ENCODE results near the gene RALGAPB. TPM values are rescaled to one million over a fixed set of nuclear protein-coding genes. Genes with fewer than 3 reads are reported as not detected.

Gene RALGAPB
- total RNA-seq, 4 donors from 2014 or later: 54.7 to 69.2 (median 61.1) TPM

DNA sequence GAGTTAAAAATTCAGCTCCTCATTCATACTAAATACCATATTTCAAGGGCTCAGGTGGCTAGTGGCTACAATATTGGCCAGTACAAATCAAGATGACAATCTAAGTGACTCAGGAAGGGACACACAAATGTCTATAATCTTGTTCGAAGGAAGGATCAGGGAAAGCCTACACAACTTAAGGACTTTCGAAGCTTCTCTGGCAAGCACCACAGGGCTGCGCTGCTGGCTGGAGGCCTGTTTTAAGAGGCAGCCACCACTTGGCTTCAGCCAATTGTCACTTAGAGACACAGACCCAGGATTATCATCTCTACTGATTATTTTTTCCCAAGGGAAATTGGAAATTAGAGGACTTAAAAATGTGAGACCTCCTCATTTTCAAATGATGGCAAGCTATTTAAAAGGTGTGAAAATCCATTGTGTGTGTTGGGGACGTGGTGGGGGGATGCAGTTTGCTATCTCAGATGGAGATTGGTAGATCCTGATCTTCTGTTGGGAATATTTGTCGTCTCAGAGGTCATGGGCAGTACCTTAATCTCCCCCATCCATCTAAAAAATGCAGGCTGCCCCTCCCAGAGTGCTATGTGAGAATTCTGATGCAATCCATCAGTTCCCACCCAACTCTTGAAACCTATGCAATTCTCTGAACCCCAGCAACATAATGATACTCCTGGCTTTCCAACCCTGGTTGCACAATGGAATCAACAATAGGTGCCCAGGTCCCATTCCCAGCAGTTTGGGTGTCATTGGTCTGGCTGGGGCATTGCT, 140.3 kb downstream of the RALGAPB start:
- TF ChIP-seq POLR2A (IDR thresholded peaks at IDR 0.05): no peak
- TF ChIP-seq, protein P1, sequence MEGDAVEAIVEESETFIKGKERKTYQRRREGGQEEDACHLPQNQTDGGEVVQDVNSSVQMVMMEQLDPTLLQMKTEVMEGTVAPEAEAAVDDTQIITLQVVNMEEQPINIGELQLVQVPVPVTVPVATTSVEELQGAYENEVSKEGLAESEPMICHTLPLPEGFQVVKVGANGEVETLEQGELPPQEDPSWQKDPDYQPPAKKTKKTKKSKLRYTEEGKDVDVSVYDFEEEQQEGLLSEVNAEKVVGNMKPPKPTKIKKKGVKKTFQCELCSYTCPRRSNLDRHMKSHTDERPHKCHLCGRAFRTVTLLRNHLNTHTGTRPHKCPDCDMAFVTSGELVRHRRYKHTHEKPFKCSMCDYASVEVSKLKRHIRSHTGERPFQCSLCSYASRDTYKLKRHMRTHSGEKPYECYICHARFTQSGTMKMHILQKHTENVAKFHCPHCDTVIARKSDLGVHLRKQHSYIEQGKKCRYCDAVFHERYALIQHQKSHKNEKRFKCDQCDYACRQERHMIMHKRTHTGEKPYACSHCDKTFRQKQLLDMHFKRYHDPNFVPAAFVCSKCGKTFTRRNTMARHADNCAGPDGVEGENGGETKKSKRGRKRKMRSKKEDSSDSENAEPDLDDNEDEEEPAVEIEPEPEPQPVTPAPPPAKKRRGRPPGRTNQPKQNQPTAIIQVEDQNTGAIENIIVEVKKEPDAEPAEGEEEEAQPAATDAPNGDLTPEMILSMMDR (IDR thresholded peaks at IDR 0.05): no peak
- H3K4me3 ChIP-seq: no peak overlapping the region
- no peaks in the 10 kb centered on the region for H3K27me3 ChIP-seq
- no peak overlapping the region for H3K27ac ChIP-seq
- no peaks in the 10 kb centered on the region for H3K4me1 ChIP-seq
- no peaks in the 10 kb centered on the region for H3K9me3 ChIP-seq
- DNase-seq: no peak
- no peaks in the 10 kb centered on the region for H3K36me3 ChIP-seq

DNA sequence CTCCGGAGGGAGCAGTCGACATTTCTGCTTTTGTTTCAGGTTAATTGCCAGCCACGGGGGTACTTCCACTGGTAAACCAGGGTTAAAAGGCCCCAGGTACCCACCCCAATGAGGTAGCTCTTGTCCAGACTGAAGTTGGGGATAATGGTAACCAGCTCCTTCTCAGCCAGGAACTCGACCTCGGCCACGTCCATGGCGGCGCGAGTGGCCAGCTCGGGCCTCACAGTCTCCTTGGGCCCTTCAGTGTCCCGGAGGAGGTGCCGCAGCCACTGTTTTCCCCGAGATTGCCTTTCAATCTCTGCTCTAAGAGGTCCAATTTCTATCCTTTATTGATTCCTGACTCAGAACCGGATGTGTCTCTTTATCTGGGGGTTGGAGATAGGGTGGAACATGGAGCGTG, 142.6 kb downstream of the RALGAPB start:
- H3K4me1 ChIP-seq: no peaks in the 10 kb centered on the region
- H3K9me3 ChIP-seq: no peaks in the 10 kb centered on the region
- no peaks in the 10 kb centered on the region for H3K36me3 ChIP-seq
- no peaks in the 10 kb centered on the region for H3K27me3 ChIP-seq
- no peak for TF ChIP-seq POLR2A (IDR thresholded peaks at IDR 0.05)
- TF ChIP-seq, protein P1 (IDR thresholded peaks at IDR 0.05): no peak
- H3K27ac ChIP-seq: no peak overlapping the region
- no peak for DNase-seq
- no peak overlapping the region for H3K4me3 ChIP-seq

DNA sequence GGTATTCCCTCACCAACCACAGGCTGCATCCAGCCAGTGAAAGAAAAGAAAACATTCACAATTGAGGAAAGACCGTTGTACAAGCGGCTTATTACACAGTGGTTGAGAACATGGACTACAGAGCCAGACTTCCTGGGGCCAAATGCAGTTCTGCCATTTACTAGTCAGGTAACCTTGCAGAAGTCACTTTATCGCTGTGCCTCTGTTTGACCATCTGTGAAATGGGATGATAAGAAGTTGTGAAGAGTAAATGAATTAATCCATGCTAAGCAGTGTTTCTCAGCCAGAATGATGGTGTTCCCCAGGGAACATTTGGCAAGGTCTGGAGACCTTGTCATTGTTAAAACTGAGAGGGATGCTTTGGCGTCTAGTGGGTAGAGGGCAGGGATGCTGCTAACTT, 143.8 kb downstream of the RALGAPB start:
- TF ChIP-seq POLR2A (IDR thresholded peaks at IDR 0.05): no peak
- TF ChIP-seq, protein P1 (IDR thresholded peaks at IDR 0.05): no peak
- Histone ChIP-seq H3K9me3 (no peaks in the 10 kb centered on the region), H3K27ac (no peak overlapping the region), H3K4me3 (no peak overlapping the region), H3K36me3 (no peaks in the 10 kb centered on the region), H3K27me3 (no peaks in the 10 kb centered on the region), H3K4me1 (no peaks in the 10 kb centered on the region)
- no peak for DNase-seq

DNA sequence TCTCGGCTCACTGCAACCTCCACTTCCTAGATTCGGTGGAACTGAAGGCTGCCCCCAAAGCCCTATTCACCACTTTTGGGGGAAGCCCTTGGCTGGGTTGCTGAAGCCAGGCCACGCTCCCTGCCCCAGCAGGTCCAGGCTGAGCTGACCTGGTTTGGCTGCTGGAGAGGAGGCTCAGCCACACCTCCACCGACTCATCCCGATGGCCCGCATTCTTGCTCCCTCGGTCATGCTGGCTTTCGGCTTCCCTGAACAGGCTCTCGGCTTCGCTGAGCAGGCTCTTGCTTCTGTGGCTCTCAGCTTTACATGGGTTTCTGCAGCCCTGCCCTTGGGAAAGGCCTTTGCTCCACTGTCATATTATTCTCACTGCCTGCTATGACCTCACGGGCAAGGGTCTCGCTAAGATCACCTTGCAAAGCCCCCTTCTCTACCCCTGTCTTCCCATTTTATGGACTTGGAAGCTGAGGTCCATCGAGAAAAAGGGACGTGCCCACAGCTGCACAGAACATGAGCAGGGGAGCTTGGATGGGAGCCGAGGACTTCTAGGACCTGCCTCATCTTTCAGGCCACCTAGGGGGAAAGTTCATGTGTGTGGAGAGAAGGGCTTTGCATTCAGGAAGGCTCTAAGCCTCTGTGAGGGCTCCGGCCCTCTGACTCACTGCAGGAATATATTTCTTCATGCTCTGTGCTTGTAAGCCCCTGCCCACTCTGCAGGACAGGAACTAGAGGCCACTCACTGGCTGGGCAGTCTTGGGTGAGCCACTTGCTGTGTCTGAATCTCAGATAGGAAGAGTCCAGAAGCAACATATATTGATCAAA, 144.6 kb downstream of the RALGAPB start:
- Histone ChIP-seq H3K36me3 (no peaks in the 10 kb centered on the region), H3K27ac (no peak overlapping the region), H3K9me3 (no peaks in the 10 kb centered on the region), H3K4me3 (no peak overlapping the region), H3K27me3 (no peaks in the 10 kb centered on the region), H3K4me1 (no peaks in the 10 kb centered on the region)
- no peak for TF ChIP-seq POLR2A (IDR thresholded peaks at IDR 0.05)
- TF ChIP-seq, protein P1 (IDR thresholded peaks at IDR 0.05): no peak
- DNase-seq: no peak

DNA sequence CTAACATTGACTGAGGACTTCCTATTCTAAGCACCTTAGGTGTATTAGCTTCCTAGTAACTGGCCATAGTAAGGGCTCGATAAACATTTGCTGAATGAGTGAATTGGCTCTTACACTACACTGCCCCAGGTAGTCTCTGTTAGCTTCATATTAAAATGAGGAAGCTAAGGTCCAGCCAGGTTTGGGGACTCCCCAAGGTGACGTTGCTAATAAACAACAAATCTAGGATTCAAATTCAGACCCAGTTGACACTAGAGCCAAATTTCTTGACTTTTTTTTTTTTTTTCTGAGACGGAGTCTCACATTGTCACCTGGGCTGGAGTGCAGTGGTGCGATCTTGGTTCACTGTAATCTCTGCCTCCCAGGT, 145.2 kb downstream of the RALGAPB start:
- Histone ChIP-seq H3K9me3 (no peaks in the 10 kb centered on the region), H3K27me3 (no peaks in the 10 kb centered on the region), H3K27ac (no peak overlapping the region), H3K4me1 (no peaks in the 10 kb centered on the region), H3K4me3 (no peak overlapping the region), H3K36me3 (no peaks in the 10 kb centered on the region)
- DNase-seq: no peak
- no peak for TF ChIP-seq POLR2A (IDR thresholded peaks at IDR 0.05)
- TF ChIP-seq, protein P1 (IDR thresholded peaks at IDR 0.05): no peak
